Spleen (tissue), 7 donors: ENCODE results near the gene TCP11L1.

ENCODE experiments used
- CTCF ChIP-seq, 11 experiments: fragments of 200-600 bp in 7 of 11; fragments of 450-650 bp in 4 of 11; sonication (generic) in 4 of 11; IDR thresholded peaks in 8 of 11; conservative IDR thresholded peaks in 3 of 11; 1 replicate in 7 of 11; 2 replicates in 4 of 11; pipeline versions ENCODE4 v1.4.0 to v1.8.0; 2016 to 2021; ENCODE audit warnings: antibody characterized with exemption in 11 of 11, inconsistent platforms in 4 of 11, mild to moderate bottlenecking in 1 of 11
- POLR2A ChIP-seq, 3 donors: fragments of 450-650 bp; IDR thresholded peaks; one replicate each; pipeline ENCODE4 v1.5.1; 2017; ENCODE audit warnings: antibody characterized with exemption in 3 of 3, mild to moderate bottlenecking in 1 of 3
- donor health status: DM: no; HTN: no; CAD: no; lungs with moderate emphysema.
- donor health status: DM: no; HTN: no; CAD: no.
- donor health status: DM: no; HTN: no; CAD: no.

DNA sequence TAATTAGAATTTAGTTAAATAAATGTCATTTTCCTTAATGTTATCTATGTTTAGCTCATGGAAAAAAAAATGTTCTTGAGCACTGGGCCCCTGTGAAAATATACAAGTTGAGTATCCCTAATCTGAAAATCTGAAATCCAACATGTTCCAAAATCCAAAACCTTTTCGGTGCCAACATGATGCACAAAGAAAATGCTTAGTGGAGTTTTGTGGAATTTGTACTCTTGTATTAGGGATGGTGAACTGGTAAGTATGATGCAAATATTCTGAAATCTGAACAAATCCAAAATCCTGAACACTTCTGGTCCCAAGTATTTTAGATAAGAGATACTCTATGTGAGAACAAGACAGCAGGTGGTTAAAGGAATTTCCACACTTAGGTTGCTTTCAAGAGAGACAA lies 44.5 kb downstream of the TCP11L1 start:
- TF ChIP-seq CTCF (IDR thresholded peaks at IDR 0.05 in 8 of 11, conservative IDR thresholded peaks at IDR 0.05 in 3 of 11), result no peak
- TF ChIP-seq POLR2A (IDR thresholded peaks at IDR 0.05), result no peak
